Spleen (tissue), 7 donors: ENCODE measurements around the gene MAPK8IP3.
A peak's percentile ranks its signal among the peaks of the same experiment; 100 is the strongest.

ENCODE experiments used
- POLR2A ChIP-seq, 3 donors: fragments of 450-650 bp; IDR thresholded peaks; one replicate each; pipeline ENCODE4 v1.5.1; 2017; ENCODE audit warnings: antibody characterized with exemption in 3 of 3, mild to moderate bottlenecking in 1 of 3
- POLR2AphosphoS5 ChIP-seq, 3 donors: sonication (generic); formaldehyde crosslinking; IDR thresholded peaks; one replicate each; pipeline ENCODE4 v1.5.1; 2017; ENCODE audit warnings: antibody characterized with exemption in 3 of 3
- TF ChIP-seq, protein P1 (sequence below), 11 experiments: fragments of 200-600 bp in 7 of 11; fragments of 450-650 bp in 4 of 11; sonication (generic) in 4 of 11; IDR thresholded peaks in 8 of 11; conservative IDR thresholded peaks in 3 of 11; 1 replicate in 7 of 11; 2 replicates in 4 of 11; pipeline versions ENCODE4 v1.4.0 to v1.8.0; 2016 to 2021; ENCODE audit warnings: antibody characterized with exemption in 11 of 11, inconsistent platforms in 4 of 11, mild to moderate bottlenecking in 1 of 11
- donor health status: DM: no; HTN: no; CAD: no; lungs with moderate emphysema.
- donor health status: DM: no; HTN: no; CAD: no.
- donor health status: DM: no; HTN: no; CAD: no.

DNA sequence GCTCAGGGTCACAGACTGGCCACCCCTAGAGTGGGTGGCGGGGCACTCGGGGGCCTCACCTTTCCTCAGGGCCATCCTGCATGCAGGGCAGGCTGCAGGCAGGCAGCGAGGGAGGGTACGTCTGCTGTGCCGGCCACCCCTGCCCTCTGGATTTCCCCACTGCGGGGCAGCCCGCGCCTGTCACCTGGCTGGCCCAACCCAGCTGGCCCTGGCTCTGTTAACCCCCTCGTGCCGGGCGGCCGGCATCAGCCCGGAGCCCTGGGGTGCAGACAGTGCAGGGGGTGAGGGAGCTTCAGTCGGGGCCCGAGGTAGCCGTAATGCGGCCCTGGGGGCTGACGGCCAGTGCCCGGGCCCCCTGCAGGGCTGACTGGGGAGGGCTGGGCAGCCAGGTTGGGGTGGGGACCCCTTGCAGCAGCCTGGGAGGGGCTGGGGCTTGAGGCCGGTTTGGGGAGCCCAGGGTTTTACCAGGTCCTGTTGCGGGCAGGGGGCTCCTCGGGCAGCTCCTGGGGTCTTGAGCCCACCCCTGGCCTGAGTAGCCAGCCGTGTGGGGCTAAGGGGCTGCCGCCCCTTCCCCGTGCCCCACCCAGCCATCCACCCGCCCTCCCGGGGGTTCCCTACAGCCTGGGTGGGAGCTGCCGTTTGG is 87.7 kb downstream of the MAPK8IP3 start, which contains the start of gene IGFALS:
- TF ChIP-seq POLR2A (IDR thresholded peaks at IDR 0.05) (no peak), POLR2AphosphoS5 (IDR thresholded peaks at IDR 0.05) (peak in 1 of 3 donors; percentile 22)
- TF ChIP-seq, protein P1, sequence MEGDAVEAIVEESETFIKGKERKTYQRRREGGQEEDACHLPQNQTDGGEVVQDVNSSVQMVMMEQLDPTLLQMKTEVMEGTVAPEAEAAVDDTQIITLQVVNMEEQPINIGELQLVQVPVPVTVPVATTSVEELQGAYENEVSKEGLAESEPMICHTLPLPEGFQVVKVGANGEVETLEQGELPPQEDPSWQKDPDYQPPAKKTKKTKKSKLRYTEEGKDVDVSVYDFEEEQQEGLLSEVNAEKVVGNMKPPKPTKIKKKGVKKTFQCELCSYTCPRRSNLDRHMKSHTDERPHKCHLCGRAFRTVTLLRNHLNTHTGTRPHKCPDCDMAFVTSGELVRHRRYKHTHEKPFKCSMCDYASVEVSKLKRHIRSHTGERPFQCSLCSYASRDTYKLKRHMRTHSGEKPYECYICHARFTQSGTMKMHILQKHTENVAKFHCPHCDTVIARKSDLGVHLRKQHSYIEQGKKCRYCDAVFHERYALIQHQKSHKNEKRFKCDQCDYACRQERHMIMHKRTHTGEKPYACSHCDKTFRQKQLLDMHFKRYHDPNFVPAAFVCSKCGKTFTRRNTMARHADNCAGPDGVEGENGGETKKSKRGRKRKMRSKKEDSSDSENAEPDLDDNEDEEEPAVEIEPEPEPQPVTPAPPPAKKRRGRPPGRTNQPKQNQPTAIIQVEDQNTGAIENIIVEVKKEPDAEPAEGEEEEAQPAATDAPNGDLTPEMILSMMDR (IDR thresholded peaks at IDR 0.05 in 8 of 11, conservative IDR thresholded peaks at IDR 0.05 in 3 of 11) = no peak
